DND-41 (cell line): ENCODE results near the gene DPPA3.
"Not testable (repeated sequence)": the region's sequence is repeated elsewhere in the genome, so short reads cannot be mapped to it uniquely, and the experiment has no call there.

Experiments used
- ATAC-seq: fragments of 200-7000 bp; cut with Tn5 transposase; 3 replicates; pipeline ENCODE4 v1.9.1; 2021; ENCODE audit warnings: low read depth; ENCODE audit not compliant: insufficient read depth
- DNase-seq: peaks from one replicate; pipeline ENCODE4 v3.0.0-alpha.2; 2020
- H2AFZ ChIP-seq: 2 replicates; pipeline ENCODE4 v1.6.0; 2012; ENCODE audit warnings: low read depth, low read length
- H3K27ac ChIP-seq: 2 replicates; pipeline ENCODE4 v1.5.1; 2012; ENCODE audit warnings: low read length, inconsistent platforms
- H3K27me3 ChIP-seq: fragments of 200-600 bp; sonication (generic); 2 replicates; pipeline ENCODE4 v1.6.0; 2012; ENCODE audit warnings: low read length, mild to moderate bottlenecking, inconsistent platforms; ENCODE audit not compliant: insufficient read depth, poor library complexity
- H3K36me3 ChIP-seq: 2 replicates; pipeline ENCODE4 v1.5.1; 2012; ENCODE audit warnings: low read length, inconsistent platforms; ENCODE audit not compliant: insufficient read depth
- H3K4me1 ChIP-seq: 2 replicates; pipeline ENCODE4 v1.5.1; 2012; ENCODE audit warnings: mild to moderate bottlenecking, low read length; ENCODE audit not compliant: insufficient read depth
- H3K4me2 ChIP-seq: 2 replicates; pipeline ENCODE4 v1.6.0; 2012; ENCODE audit warnings: mild to moderate bottlenecking, moderate library complexity, low read length, inconsistent platforms; ENCODE audit not compliant: insufficient read depth
- H3K4me3 ChIP-seq, 2 experiments: fragments of 200-600 bp in 1 of 2; shearing (Covaris generic) in 1 of 2; 2 replicates each; pipeline ENCODE4 v1.5.1; 2012 to 2016; ENCODE audit warnings: inconsistent platforms in 2 of 2, low read length in 2 of 2, mild to moderate bottlenecking in 2 of 2, low read depth in 1 of 2, moderate library complexity in 1 of 2
- H3K79me2 ChIP-seq: 2 replicates; pipeline ENCODE4 v1.6.0; 2012; ENCODE audit warnings: low read length, inconsistent platforms; ENCODE audit not compliant: insufficient read depth
- H3K9ac ChIP-seq: 2 replicates; pipeline ENCODE4 v1.6.0; 2012; ENCODE audit warnings: low read depth, mild to moderate bottlenecking, inconsistent platforms, low read length, moderate library complexity
- H3K9me3 ChIP-seq: 2 replicates; pipeline ENCODE4 v1.5.1; 2012; ENCODE audit warnings: low read length, moderate library complexity, mild to moderate bottlenecking, inconsistent platforms; ENCODE audit not compliant: insufficient read depth, severe bottlenecking
- H4K20me1 ChIP-seq: 2 replicates; pipeline ENCODE4 v1.6.0; 2012; ENCODE audit warnings: low read length; ENCODE audit not compliant: insufficient read depth
- CTCF ChIP-seq: IDR thresholded peaks from 2 replicates; pipeline ENCODE4 v1.5.1; 2012; ENCODE audit warnings: borderline replicate concordance, low read length, moderate library complexity, mild to moderate bottlenecking; ENCODE audit not compliant: poor library complexity, severe bottlenecking; ENCODE audit errors: extremely low read depth
- EZH2 ChIP-seq: IDR thresholded peaks from 3 replicates; pipeline ENCODE4 v1.6.1; 2012; ENCODE audit warnings: borderline replicate concordance, low read depth, mild to moderate bottlenecking, moderate library complexity, low read length, inconsistent platforms; ENCODE audit not compliant: severe bottlenecking

DPPA3 gene

DNA sequence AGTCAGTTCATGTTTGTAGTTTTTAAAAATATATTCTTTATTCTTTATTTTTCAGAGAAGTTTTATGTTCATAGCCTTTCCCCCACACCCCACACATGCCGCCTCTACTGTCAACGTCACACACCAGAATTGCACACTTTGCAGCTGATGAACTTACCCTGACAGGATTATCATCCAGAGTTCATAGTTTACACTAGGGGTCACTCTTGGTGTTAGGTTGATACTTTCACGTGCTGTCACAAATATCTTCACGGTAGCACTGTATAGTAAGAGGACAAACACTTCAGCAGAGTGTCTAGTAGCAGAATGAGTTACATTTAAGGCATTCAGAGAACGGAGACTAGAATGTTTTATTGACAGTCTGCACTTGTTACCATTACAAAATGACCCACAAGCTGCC lies 5.1 kb downstream of the DPPA3 start:
- Histone ChIP-seq H3K9ac (no peak overlapping the region), H4K20me1 (no peaks in the 10 kb centered on the region), H3K79me2 (no peaks in the 10 kb centered on the region), H3K4me1 (no peaks in the 10 kb centered on the region), H2AFZ (no peak overlapping the region), H3K36me3 (no peaks in the 10 kb centered on the region), H3K4me2 (no peak overlapping the region), H3K4me3 (no peak overlapping the region), H3K27me3 (no peaks in the 10 kb centered on the region), H3K27ac (no peak overlapping the region), H3K9me3 (no peaks in the 10 kb centered on the region)
- no peak for TF ChIP-seq EZH2
- peak; percentile 23 for TF ChIP-seq CTCF
- no peak for ATAC-seq
- DNase-seq, result no peak

DNA sequence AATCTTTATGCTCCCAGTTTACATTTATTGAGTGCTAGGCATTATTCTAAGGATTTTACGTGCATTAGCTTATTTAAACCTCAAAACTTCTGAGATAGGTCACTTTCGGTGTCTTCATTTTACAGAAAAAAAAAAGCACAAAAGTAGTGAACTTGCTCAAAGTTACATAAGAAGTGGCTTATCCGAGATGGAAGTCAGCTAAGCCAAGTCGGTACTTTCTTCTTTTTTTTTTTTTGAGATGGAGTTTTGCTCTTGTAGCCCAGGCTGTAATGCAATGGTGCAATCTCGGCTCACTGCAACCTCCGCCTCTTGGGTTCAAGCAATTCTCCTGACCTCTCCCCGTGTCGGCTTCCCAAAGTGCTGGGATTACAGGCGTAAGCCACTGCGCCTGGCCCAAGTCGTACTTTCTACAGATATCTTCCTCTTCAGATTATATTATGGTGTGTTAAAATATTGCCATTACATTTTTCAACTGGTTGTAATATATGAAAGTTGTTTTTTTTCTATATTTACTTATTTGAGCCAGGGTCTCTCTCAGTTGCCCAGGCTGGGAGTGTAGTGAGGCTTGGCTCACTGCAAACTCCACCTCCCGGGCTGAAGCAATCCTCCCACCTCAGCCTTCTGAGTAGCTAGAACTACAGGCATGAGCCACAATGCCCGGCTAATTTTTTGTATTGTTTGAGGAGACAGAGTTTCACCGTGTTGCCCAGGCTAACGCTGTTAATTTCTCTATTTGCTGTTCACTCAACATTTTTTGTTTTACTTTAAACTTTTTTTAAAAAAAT lies 8.9 kb downstream of the DPPA3 start:
- no peaks in the 10 kb centered on the region for H3K9me3 ChIP-seq
- H3K27me3 ChIP-seq, result no peaks in the 10 kb centered on the region
- no peak overlapping the region for H3K9ac ChIP-seq
- TF ChIP-seq EZH2, result no peak
- TF ChIP-seq CTCF, result no peak
- no peak overlapping the region for H2AFZ ChIP-seq
- no peak overlapping the region for H3K4me3 ChIP-seq
- no peaks in the 10 kb centered on the region for H3K36me3 ChIP-seq
- no peak overlapping the region for H3K27ac ChIP-seq
- H3K4me2 ChIP-seq, result no peak overlapping the region
- DNase-seq (no peak), ATAC-seq (no peak)
- no peaks in the 10 kb centered on the region for H3K79me2 ChIP-seq
- no peaks in the 10 kb centered on the region for H3K4me1 ChIP-seq
- H4K20me1 ChIP-seq, result no peaks in the 10 kb centered on the region

GRCh38 chr12:7723926-7724325 lies 12.7 kb downstream of the DPPA3 start:
- TF ChIP-seq EZH2 (no peak), CTCF (no peak)
- no peak overlapping the region for H3K27ac ChIP-seq
- no peaks in the 10 kb centered on the region for H3K79me2 ChIP-seq
- DNase-seq, result no peak
- peaks cover 5% of the 10 kb centered on the region for H3K27me3 ChIP-seq
- no peaks in the 10 kb centered on the region for H3K4me1 ChIP-seq
- H3K9me3 ChIP-seq, result no peaks in the 10 kb centered on the region
- H3K9ac ChIP-seq, result no peak overlapping the region
- H3K36me3 ChIP-seq, result no peaks in the 10 kb centered on the region
- H3K4me3 ChIP-seq, result no peak overlapping the region
- ATAC-seq, result no peak
- no peak overlapping the region for H3K4me2 ChIP-seq
- H4K20me1 ChIP-seq, result no peaks in the 10 kb centered on the region
- no peak overlapping the region for H2AFZ ChIP-seq

DNA sequence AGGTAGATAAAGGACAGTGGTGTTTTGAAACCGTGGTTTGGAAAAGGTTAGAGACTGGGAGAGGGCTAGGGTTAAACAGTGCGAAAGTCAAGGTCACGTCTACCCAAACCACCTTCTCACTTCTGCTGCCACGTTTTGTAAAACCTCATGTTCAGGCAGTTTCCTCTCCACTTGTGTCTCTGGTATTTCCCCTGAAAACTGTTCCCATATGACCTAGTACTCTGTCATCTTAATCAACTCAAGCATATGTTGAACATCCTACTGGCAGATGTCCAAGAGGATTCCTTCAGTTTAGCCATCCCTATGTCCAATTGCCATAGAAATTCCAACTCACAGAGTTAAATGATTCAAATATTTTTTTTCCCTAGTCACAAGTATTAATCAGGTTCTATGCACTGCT lies 18.5 kb downstream of the DPPA3 start:
- Histone ChIP-seq H3K79me2 (no peaks in the 10 kb centered on the region), H3K27me3 (peaks cover 8% of the 10 kb centered on the region), H3K4me2 (no peak overlapping the region), H3K36me3 (no peaks in the 10 kb centered on the region), H3K9ac (no peak overlapping the region), H3K27ac (no peak overlapping the region), H2AFZ (no peak overlapping the region), H4K20me1 (no peaks in the 10 kb centered on the region), H3K9me3 (no peaks in the 10 kb centered on the region), H3K4me3 (no peak overlapping the region), H3K4me1 (no peaks in the 10 kb centered on the region)
- TF ChIP-seq CTCF, result no peak
- no peak for DNase-seq
- no peak for ATAC-seq

DNA sequence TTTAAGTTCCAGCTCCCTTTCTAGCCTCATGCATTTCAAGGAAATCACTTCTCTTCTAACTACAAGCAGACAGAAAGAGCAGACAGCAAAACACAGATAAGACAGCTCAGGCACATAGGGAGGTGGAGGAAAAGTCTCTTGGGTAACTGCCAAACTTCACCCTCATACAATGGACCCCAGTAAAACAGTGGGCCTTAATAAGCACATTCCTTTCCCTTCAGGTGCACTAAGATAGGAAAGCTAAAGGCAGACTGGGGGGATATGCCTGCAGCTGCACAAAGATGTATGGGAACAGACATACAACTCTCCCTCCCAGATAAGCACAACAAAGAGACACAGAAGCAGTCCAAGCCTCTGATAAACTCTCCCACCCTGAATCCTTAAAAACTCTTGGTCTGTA lies 19.8 kb downstream of the DPPA3 start:
- not testable (repeated sequence) for H3K4me3 ChIP-seq, H3K9me3 ChIP-seq, H4K20me1 ChIP-seq, H3K79me2 ChIP-seq, H3K9ac ChIP-seq, H3K27me3 ChIP-seq, ATAC-seq, DNase-seq, H2AFZ ChIP-seq, H3K27ac ChIP-seq, H3K4me2 ChIP-seq, H3K36me3 ChIP-seq, H3K4me1 ChIP-seq
